Activated CD8-positive, alpha-beta memory T cell treated with anti-CD3 and anti-CD28 coated beads for 24 hours (primary cell): ENCODE data around the gene AP5Z1.

Experiments
- DNase-seq: peaks from one replicate; pipeline ENCODE4 v3.0.0-alpha.2; 2020

Gene AP5Z1

DNA sequence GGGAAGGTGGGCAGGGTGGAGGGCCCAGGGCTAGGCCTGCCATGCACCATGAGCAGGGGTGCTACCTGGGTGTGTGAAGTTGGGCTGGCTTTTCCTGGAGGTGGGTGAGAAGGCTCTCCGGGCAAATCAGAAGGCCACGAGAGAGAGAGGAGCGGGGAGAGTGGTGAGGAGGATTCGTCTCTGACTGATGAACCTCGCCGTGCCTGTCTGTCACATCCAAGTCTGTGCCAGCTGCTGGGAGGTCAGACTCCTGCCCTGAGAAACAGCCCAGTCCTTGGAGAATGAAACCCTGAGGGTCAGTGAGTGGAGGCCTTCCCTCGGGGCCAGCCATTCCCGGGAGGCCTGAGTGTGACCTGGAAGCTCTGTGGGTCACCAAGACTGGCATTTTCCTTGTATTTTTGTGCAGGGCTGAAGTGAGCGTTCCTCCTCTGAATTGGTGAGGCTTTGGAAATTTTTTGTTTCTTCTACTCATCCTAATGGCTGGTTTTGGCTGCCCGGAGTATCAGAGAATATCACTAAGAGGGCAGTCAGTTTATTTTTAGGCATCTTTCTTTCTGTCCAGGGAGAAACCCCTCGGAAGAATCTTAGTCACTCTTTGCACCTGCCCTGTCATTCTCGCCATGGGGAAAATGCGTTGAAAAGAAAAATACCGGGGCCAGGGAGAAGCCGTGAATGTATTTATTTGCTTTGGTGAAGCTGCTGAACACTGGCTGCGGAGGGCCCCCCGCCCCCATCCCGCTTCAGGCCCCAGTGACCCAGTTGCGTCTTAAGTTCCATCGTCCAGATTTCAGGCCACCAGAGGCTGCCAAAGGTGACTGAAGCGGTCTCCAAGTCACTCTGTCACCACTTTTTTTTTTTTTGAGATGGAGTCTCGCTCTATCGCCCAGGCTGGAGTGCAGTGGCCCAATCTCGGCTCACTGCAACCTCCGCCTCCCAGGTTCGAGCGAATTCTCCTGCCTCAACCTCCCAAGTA, 6.5 kb upstream of the AP5Z1 start:
- DNase-seq: no peak

DNA sequence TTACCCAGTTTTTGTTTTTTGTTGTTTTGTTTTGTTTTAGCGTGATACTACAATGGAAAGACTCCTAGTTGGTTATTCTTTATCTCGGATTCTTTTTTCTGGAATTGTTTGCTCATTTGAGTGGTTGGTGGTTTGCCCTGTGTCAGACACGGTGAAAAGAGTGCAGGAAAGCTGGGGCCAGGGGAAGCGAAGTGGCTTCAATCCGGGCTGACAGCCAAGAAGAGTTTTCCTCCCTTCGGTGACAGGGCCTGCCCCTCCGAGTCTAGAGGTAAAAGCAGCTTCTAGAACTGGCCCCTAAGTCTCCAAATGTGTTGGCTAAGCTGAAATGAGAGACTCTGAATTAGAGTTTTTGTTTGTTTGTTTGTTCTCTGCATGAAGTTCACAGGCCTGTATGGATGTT, 5.7 kb upstream of the AP5Z1 start:
- DNase-seq: no peak

DNA sequence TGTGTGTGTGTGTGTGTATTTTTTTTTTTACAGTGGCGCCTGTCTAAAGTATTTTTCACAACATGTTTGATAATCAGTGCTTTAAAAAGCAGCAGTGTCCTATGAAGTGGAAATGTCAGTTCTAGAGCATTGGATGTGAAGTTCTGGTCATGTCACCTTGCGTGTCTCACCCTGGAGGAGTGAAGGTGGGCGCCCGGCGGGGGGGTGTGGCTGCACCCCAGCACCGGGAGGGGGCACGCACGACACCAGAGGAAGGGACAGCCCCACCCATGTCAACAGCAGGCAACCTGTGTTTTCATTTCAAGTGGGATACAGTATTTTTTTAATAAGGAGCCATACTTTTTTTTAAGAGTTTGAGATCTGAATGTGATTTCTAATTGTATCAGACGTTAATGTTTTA, 4.5 kb upstream of the AP5Z1 start:
- DNase-seq: no peak

DNA sequence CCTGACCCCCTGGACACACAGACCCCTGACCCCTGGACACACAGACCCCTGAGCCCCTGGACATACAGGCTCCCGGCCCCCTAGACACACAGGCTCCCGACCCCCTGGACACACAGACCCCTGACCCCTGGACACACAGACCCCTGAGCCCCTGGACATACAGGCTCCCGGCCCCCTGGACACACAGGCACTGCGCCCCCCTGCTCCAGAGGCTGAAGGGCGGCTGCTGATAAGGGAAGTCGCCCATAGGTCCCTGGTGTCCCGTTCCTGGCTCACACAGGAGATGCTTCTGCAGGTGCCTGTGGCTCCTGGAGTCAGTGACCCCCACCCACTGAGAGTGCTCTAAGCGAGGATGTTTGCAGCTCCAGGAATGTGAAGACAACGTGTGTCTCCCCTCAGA, 3.7 kb upstream of the AP5Z1 start:
- no peak for DNase-seq

DNA sequence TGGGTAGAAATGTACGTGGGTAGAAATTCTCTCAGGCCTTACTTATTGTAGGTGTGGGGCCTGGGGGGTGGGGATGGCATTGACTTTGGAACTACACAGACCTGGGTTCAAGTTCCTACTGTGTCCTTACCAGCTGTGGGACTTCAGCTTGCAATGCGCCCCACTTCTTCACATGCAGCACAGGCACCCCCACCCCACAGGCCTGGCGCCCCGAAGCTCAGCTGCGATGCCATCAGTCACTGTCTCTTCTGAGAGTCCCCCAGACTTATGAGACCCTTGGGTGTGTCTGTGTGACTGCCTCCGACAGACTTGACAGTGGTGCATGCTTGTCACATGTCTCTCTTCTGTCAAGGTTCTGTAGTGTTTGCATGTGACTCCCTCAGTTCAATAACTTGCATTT, 3.1 kb upstream of the AP5Z1 start:
- DNase-seq: no peak

DNA sequence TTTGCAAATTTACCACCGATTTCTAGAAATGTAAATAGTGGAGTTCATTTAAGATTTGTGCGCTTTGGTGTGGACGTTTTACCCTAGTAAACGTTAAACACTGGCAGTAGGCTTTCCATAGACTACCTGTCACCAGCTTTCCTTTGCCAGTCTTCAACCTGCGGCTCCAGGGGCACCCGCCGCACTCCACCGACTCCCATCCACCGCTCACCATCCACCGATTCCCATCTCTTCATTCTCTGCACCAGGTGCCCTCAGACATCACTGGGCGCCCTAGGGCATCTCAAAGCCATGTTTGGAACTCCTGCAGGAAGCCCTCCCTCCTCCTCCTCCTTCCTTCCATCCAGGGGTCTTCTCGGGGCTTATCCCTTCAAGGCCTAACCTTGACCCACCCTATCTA, 1.4 kb upstream of the AP5Z1 start:
- DNase-seq: no peak

DNA sequence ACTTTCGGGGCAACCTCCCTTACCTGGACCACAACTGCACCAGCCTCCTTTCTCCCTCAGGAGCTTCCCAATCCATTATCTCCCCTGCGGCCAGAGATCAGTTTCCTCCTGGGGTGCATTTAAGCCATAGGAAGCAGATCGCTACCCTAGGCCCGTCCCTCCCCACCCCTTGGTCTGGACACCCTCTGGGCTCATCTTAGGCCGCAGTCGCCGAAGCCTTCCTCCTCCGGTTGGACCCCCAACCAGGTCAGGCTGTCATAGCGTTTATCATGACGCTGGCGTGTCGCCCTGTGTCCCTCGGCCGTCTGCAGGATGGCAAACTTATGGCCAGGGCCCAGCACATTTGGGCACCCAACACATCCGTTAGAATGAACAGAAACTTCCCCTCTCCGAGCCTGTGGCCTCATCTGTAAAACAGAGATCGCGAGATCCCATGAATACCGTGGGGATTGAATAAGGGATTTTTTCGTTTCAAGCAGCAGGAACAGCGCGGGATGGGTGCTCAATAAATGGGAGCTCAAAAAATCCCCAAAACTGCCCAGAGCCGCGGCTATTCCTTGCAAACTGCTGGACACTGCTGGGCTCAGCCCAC, 669 bp upstream of the AP5Z1 start:
- no peak for DNase-seq

DNA sequence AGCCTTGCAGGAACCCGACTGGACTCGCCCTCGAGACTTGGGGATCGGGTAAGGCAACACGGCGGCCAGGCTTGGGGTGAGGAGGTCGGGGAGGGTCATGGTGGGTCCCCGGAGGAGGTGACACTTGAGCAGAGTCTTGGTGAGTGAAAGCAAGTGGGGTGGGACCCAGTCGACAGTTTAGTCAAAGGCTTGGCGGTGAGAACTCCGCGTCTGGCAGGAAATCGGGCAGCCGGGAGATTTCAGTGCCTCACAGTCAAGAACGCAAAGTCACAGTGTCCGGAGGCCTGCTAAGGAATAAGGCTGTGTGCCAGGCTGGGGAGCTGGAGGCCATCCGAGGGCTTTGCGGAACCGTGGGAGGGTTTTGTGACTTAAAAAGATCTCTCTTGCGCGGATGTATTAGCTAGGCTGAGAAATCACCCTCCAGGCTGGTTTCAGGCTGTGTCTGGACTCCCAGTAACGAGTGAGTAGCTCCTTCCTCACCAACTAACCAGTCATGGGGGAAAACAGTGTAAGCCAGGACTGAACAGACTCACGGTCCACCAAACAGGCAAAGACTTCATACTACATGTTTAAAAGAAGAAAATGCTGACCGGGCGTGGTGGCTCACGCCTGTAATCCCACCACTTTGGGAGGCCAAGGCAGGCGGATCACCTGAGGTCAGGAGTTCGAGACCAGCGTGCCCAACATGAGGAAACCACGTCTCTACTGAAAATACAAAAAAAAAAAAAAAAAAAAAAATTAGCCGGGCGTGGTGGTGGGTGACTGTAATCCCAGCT, 613 bp downstream of the AP5Z1 start:
- DNase-seq: no peak

DNA sequence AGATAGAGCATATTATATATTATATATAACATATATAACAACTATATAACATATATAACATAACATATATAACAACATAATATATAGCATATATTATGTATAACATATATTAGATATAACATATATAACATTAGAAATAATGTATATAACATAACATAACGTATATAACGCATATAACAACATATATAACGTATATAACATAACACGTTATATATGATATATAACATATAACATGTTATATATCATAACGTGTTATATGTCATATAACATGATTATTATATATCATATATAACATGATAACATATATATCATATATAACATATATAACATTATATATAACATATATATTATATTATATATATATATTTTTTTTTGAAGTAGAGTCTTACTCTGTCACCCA, 3.7 kb downstream of the AP5Z1 start:
- no peak for DNase-seq

DNA sequence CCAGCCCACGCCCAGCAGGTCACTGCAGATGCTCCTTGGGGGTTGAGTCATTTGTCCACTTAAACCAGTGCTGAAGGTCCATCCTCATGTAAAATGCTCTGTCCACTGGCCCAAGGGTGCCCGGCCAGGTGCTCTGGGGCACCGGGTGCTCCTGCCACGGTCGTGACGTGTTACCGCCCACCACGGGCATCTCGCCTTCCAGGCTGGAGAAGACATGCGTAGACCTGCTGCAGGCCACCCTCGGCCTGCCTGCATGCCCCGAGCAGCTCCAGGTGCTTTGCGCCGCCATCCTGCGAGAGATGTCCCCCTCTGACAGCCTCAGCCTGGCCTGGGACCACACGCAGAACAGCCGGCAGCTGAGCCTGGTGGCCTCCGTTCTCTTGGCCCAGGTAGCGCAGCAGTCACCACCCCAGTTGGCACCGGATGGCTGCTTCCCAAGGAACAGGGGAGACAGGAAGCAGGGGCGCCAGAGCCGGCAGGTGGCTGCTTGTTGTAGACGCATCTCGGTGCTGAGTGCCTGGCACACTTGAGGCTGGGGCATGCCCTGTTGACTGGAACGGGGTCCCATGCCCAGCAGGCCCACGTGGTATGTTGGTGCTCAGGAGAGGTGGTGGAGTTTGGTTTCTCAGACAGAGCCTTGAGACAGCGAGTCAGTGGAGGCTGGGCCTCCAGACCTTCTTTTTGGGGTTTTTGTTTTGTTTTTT, 6.1 kb downstream of the AP5Z1 start:
- no peak for DNase-seq

DNA sequence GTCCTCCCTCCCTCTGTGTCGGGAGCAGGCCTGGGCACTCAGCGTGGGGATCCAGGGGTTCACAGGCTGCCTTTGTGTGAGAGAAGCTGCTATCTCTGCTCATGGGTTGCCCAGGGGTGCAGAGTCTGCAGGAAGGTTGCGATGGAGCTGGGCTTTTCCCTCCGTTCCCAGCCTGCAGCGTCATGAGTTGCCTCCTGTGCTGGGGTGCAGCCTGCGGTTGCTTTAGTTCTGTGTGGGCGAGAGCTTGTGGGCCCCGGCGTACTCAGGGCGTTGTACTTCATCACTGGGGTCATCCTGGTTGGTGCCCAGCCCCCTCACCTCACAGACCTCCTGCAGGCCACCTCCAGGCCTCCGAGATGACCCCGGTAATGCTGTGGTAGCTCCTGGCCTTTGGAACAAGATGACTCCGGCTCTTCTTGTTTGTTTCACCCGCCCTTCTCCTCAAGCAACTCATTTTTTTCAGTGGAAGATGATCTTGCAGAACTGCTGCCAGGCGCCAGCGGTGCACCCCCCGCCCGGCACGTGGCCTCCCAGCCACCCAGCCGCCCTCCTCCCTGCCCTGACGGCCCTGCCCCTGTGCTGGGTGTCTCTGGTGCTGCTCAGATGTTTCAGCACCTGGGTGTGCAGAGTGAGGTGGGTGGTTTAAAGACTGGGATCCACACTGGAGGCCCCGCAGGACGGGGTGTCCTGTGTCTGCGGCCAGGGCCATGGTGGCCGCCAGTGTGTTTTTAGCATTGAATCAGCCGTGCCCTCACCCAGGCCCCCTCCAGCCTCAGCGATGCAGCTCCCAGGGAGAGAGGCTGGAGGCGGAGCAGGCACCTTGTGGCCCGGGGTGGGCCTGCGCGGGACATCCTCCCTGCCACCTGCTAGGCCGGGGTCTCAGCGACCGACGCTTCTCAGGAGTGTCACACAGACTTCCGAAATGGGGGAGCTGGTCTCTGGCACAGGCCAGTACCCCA, 7.2 kb downstream of the AP5Z1 start:
- no peak for DNase-seq

DNA sequence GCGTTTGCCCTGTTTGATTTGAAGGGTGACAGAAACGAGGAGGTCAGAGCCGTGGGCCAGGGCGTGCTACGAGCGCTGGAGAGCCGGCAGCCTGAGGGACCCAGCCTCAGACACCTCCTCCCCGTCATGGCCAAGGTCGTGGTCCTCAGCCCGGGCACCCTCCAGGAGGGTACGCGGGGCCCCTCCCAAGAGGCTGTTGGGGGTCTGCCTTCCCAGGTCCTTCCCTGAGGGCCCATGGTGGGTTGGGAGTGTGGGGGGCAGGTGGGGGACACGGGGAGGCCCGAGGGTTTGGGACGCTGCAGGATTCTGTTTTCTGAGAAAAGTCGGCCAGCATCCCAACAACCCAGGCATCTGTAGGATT, 7.8 kb downstream of the AP5Z1 start:
- DNase-seq: no peak

DNA sequence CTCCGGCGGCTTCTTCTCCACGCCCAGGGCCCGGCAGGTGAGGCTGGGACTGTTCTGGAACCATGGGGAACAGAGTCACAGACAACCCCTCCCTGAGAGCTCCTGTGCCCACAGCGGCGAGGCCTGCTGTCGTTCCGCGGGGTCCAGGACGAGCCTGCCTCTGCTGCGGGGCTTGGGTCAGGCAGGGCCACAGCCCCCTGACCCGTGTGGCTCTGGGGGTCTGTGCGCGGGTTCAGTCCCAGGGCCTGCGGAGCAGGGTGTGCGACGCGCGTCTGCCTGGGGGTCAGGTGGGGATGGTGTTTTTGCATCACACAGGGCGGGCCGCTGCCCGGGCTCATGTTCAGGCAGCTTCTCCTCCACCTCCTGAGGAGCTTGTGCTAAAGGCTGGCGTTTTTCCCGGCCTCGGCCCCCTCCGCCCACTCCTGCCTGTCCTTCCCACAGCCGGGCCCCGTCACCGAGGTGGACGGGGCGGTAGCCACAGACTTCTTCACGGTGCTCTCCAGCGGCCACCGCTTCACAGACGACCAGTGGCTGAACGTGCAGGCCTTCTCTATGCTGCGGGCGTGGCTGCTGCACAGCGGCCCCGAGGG, 8.4 kb downstream of the AP5Z1 start:
- DNase-seq: no peak

DNA sequence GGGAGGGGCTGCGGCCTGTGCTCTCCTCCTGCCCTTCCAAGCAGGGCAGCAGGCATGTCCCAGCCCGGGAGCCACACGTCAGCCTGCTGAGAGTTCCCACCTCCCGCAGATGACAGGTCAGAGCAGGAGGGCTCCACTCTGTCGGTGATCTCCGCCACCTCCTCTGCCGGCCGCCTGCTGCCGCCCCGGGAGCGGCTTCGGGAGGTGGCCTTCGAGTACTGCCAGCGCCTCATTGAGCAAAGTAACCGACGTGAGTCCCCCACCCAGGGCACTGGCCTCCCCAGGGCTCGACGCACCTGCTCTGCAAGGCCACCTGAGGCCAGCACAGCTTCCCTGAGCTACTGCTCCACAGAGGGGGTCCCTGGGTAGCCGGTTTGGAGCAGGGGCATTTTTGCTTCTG, 9.4 kb downstream of the AP5Z1 start:
- DNase-seq: no peak

DNA sequence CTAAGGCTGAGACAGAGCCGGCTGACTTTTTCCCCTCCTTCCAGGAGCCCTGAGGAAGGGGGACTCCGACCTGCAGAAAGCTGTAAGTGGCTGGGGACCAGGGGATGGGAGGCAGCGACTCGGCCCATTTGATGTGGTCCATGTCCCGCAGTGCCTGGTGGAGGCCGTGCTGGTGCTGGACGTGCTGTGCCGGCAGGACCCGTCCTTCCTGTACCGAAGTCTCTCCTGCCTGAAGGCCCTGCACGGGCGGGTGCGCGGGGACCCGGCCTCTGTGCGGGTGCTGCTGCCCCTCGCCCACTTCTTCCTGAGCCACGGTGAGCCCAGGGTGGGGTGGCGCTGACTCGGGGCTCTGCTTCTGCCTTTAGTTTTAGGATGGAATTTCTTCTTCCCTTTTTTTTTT, 9.9 kb downstream of the AP5Z1 start:
- no peak for DNase-seq

DNA sequence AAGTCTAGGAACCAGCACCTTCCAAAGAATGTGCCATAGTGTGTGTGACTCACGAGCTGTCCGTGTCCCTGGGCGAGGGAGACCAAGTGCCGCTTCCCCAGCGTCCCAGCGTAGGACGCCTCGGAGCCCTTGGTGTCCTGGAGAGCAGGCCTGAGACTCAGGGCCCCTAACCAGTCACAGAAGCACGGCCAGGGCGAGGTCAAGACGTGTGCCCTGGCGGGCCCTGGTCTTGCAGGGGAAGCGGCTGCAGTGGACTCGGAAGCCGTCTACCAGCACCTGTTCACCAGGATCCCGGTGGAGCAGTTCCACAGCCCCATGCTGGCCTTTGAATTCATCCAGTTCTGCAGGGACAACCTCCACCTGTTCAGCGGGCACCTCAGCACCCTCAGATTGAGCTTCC, 10.6 kb downstream of the AP5Z1 start:
- no peak for DNase-seq

DNA sequence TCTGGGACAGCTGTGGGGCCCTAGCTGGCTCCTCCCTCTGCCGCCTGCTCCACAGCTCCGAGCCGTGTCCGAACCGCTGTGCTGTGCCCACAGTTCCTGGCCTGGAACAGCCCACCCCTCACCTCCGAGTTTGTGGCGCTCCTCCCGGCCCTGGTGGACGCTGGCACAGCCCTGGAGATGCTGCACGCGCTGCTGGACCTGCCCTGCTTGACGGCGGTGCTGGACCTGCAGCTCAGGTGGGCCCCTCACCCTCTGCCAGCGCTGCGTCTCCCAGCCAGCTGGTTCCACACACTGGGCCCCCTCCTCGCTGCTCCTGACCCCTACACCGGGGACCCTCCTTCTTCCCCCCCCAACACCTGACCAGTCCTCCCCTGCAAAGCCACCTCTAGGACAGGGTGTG, 12.1 kb downstream of the AP5Z1 start:
- DNase-seq: no peak

DNA sequence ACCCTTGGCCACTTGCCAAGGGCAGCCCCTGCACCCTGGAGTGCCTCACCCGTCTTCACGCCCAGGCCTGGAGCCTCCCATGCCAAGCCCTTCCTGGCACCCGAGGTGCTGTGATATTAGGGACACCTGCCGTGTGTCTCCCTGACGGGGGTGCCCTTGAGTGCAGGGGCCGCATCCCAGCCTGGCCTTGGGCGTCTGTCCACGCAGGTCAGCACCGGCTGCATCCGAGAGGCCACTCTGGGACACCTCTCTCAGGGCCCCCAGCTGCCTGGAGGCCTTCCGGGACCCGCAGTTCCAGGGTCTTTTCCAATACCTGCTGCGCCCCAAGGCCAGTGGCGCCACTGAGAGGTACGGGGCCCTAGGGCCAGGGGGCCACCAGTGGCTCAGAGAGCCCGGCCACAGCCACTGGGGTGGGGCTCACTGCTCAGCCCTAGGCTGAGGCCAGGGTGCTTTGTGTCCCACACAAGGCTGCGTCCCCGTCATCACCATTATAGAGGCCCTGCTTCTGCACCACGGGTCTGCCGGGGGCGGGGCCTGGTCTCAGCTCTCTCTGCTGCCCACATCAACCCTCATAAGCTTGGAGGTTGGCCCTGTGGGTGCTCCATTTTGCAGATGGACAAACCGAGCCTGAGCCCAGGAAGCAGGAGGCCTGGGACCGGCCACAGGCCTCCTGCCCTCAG, 12.7 kb downstream of the AP5Z1 start:
- DNase-seq: no peak

DNA sequence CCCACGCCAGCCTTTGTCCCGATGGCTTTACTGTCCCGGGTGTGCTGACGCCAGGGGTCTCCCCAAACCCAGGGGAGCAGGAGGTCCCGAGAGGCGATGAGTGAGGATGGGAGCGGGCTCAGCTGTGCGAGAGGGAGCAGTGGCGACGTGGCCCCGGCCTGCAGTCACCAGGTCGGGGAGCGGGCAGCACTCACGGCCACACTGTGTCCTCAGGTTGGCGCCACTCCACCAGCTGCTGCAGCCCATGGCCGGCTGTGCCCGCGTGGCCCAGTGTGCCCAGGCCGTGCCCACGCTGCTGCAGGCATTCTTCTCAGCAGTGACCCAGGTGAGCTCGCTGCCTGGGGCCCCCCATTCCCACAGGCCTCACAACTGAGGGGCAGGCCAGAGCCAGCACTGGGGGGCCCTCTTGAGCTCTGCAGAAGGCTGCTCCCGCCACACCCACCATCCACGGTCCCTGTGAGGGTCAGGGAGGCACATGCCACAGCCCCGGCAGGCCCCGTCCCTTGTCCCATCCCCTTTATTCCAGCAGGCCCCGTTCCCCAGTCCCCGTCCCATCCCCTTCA, 13.3 kb downstream of the AP5Z1 start:
- no peak for DNase-seq

DNA sequence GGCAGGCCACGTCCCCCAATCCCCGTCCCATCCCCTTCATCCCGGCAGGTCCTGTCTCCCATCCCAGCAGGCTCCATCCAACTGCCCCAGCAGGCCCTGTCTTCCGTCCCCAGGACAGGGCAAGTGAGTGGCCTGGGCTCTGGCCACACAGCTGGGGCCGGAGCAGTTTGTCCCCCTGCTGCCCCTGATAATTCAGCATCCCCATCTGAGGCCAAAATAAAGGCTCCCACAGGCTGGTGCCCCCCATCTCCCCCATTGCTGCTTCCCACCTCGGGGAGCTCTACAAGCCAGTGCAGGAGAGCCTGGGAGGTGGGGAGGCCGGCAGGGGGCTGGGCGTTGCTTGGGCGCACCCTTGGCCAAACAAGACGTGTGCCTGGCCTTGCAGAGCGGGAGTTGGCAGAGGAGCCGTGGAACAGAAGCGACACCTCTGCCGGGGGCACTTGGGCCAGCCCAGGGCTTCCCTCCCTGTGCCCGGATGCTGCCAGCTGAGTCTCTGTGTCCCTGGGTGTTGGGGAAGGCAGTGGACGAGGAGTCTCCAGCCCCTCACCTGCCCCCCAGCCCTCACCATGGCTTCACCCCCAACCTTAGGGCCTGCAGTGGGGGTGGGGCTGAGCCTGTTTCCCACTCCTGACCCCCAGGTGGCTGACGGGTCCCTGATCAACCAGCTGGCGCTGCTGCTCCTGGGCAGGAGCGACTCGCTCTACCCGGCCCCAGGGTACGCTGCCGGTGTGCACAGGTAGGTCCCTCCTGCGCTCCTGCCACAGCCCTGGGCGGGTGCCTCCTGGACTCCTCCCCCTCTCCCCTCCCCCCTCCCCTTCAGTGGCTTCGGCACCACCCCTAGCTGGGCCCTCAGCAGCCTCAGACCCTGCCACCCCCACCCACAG, 14.0 kb downstream of the AP5Z1 start:
- DNase-seq: no peak
